Chondrocyte (in vitro differentiated cells): ENCODE results near the gene AFG3L2. TPM values are rescaled to one million over a fixed set of nuclear protein-coding genes. Genes with fewer than 3 reads are reported as not detected.
A peak's percentile ranks its signal among the peaks of the same experiment; 100 is the strongest.

Experiments
- DNase-seq: peaks from one replicate; pipeline ENCODE4 v3.0.0; 2021; ENCODE audit warnings: mixed read lengths, low spot score
- H3K27ac Mint-ChIP-seq: one replicate; pipeline ENCODE4 v1.8.0; 2021; ENCODE audit warnings: mild to moderate bottlenecking, moderate library complexity, mixed read lengths; ENCODE audit not compliant: unreplicated experiment
- H3K27me3 Mint-ChIP-seq: 2 replicates; pipeline ENCODE4 v1.8.0; 2021; ENCODE audit warnings: low read depth, mixed read lengths
- H3K36me3 Mint-ChIP-seq: 2 replicates; pipeline ENCODE4 v1.8.0; 2021; ENCODE audit warnings: low read depth, mixed read lengths
- H3K4me1 Mint-ChIP-seq: 2 replicates; pipeline ENCODE4 v1.8.0; 2021; ENCODE audit warnings: low read depth, mild to moderate bottlenecking, mixed read lengths
- H3K4me3 Mint-ChIP-seq: one replicate; pipeline ENCODE4 v1.8.0; 2021; ENCODE audit warnings: mild to moderate bottlenecking, moderate library complexity, mixed read lengths; ENCODE audit not compliant: unreplicated experiment
- H3K9me3 Mint-ChIP-seq: 2 replicates; pipeline ENCODE4 v1.8.0; 2021; ENCODE audit warnings: low read depth, mixed read lengths
- CTCF ChIP-seq: fragments of 200-600 bp; sonication (generic); IDR thresholded peaks from 2 replicates; pipeline ENCODE4 v1.5.0; 2021; ENCODE audit warnings: antibody characterized with exemption, mild to moderate bottlenecking, moderate library complexity
- total RNA-seq: library from RNA; stranded (reverse); gene quantifications from 3 replicates; pipeline ENCODE4 v1.2.1, GENCODE V29; 2021

Gene AFG3L2
- total RNA-seq, 1 donor from 2014 or later, result 38.5 TPM

- H3K36me3 Mint-ChIP-seq, result no peaks in the 10 kb centered on the region
- H3K4me3 Mint-ChIP-seq, result peak overlapping the region; percentile 83
- no peaks in the 10 kb centered on the region for H3K9me3 Mint-ChIP-seq
- peak overlapping the region; percentile 95 for H3K27ac Mint-ChIP-seq
- no peaks in the 10 kb centered on the region for H3K27me3 Mint-ChIP-seq
- H3K4me1 Mint-ChIP-seq, result peaks cover 18% of the 10 kb centered on the region
- DNase-seq, result no peak
- no peak for TF ChIP-seq CTCF
Observed at GRCh38 chr18:12288403-12288755, 88.6 kb downstream of the AFG3L2 start.

- Mint-ChIP-seq H3K27me3 (no peaks in the 10 kb centered on the region), H3K4me3 (peak overlapping the region; percentile 83), H3K36me3 (no peaks in the 10 kb centered on the region), H3K27ac (peak overlapping the region; percentile 95), H3K9me3 (no peaks in the 10 kb centered on the region), H3K4me1 (peaks cover 23% of the 10 kb centered on the region)
- peak; percentile 40 for TF ChIP-seq CTCF
- DNase-seq, result peak; percentile 91
Observed at GRCh38 chr18:12287684-12288402, 89.2 kb downstream of the AFG3L2 start.

GRCh38 chr18:12287131-12287681 lies 89.8 kb downstream of the AFG3L2 start:
- Mint-ChIP-seq H3K4me3 (peak overlapping the region; percentile 83), H3K36me3 (no peaks in the 10 kb centered on the region), H3K9me3 (no peaks in the 10 kb centered on the region), H3K27ac (no peak overlapping the region), H3K4me1 (peaks cover 30% of the 10 kb centered on the region), H3K27me3 (no peaks in the 10 kb centered on the region)
- DNase-seq, result peak; percentile 91
- TF ChIP-seq CTCF, result no peak

GRCh38 chr18:12283666-12284065 lies 93.4 kb downstream of the AFG3L2 start:
- H3K4me1 Mint-ChIP-seq, result peaks cover 54% of the 10 kb centered on the region
- H3K27me3 Mint-ChIP-seq, result no peaks in the 10 kb centered on the region
- no peaks in the 10 kb centered on the region for H3K36me3 Mint-ChIP-seq
- H3K27ac Mint-ChIP-seq, result no peak overlapping the region
- no peak for TF ChIP-seq CTCF
- no peak for DNase-seq
- no peak overlapping the region for H3K4me3 Mint-ChIP-seq
- no peaks in the 10 kb centered on the region for H3K9me3 Mint-ChIP-seq

GRCh38 chr18:12283256-12283655 lies 93.8 kb downstream of the AFG3L2 start:
- Mint-ChIP-seq H3K4me1 (peaks cover 54% of the 10 kb centered on the region), H3K27ac (no peak overlapping the region), H3K4me3 (no peak overlapping the region), H3K36me3 (no peaks in the 10 kb centered on the region), H3K27me3 (no peaks in the 10 kb centered on the region), H3K9me3 (no peaks in the 10 kb centered on the region)
- TF ChIP-seq CTCF, result peak; percentile 56
- no peak for DNase-seq
